ENCODE measurements around the gene KDM4C. TPM values are rescaled to one million over a fixed set of nuclear protein-coding genes. Genes with fewer than 3 reads are reported as not detected.

Gene KDM4C
- total RNA-seq, 1 experiment from 2014 or later: 61.1 TPM

DNA sequence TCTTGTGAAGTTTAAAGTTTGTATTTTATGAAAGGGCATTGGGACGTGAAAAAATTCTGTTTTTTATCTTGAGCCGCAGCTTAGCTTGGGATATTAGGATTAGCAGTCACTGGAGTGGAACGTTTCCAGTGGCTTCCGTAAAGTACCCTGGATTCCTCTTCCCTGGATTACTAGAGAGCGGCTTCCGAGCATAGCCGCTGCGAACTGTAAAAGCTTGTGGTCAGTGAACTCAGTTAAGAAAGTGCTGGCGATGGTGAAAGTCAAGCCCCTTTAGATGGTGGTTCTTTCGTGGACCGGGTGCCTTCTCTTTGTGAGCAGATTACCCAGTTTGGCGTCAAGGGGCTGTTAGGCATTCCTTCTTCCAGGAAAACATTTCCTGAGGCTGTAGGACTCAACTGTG is 168.1 kb downstream of the KDM4C start:
- H3K27me3 ChIP-seq (ENCODE audit: low read length): no peaks in the 10 kb centered on the region
- H3K79me2 ChIP-seq (ENCODE audit: low read length): peaks cover 51% of the 10 kb centered on the region
- no peak overlapping the region for H3K4me3 ChIP-seq (ENCODE audit: low read length)
- H3K4me2 ChIP-seq (ENCODE audit: low read depth, low read length, poor library complexity, severe bottlenecking): no peak overlapping the region
- no peak overlapping the region for H2AFZ ChIP-seq (ENCODE audit: low read length)
- H3K9ac ChIP-seq (ENCODE audit: low read length): no peak overlapping the region
- peaks cover 17% of the 10 kb centered on the region for H3K4me1 ChIP-seq (ENCODE audit: low read length)
- H4K20me1 ChIP-seq (ENCODE audit: insufficient read depth, low read depth, low read length): no peaks in the 10 kb centered on the region
- no peak overlapping the region for H3K27ac ChIP-seq (ENCODE audit: low read length)
- no peak for DNase-seq
- H3K9me2 ChIP-seq (replicated peaks; ENCODE audit: insufficient read depth, low read length): no peaks in the 10 kb centered on the region
- no peaks in the 10 kb centered on the region for H3K36me3 ChIP-seq (ENCODE audit: insufficient read depth, low read length)
- H3K9me3 ChIP-seq (ENCODE audit: low read length): no peaks in the 10 kb centered on the region

DNA sequence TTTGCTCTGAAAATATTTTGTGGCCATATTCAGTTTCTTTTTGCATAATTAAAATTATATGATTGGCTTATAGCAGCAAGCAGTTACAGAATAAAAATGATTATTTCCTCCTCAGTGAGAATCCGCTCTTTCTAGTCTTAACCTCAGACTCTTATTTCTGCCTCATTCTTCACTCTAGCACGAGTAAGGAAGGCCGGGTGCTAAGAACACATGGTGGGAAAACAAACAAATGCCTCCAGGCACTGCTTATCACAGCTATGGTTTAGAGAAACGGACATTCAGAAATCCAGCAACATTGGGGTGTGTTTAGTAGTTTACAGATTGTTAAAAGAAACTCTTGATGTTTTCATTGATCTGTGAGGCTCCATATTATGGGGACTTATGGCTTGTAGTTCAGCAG is 168.7 kb downstream of the KDM4C start:
- no peak overlapping the region for H3K4me3 ChIP-seq (ENCODE audit: low read length)
- H3K4me2 ChIP-seq (ENCODE audit: low read depth, low read length, poor library complexity, severe bottlenecking): no peak overlapping the region
- peaks cover 17% of the 10 kb centered on the region for H3K4me1 ChIP-seq (ENCODE audit: low read length)
- H3K9me3 ChIP-seq (ENCODE audit: low read length): no peaks in the 10 kb centered on the region
- H3K79me2 ChIP-seq (ENCODE audit: low read length): peaks cover 47% of the 10 kb centered on the region
- H3K36me3 ChIP-seq (ENCODE audit: insufficient read depth, low read length): no peaks in the 10 kb centered on the region
- DNase-seq: no peak
- no peak overlapping the region for H3K27ac ChIP-seq (ENCODE audit: low read length)
- no peaks in the 10 kb centered on the region for H3K9me2 ChIP-seq (replicated peaks; ENCODE audit: insufficient read depth, low read length)
- H2AFZ ChIP-seq (ENCODE audit: low read length): no peak overlapping the region
- no peaks in the 10 kb centered on the region for H4K20me1 ChIP-seq (ENCODE audit: insufficient read depth, low read depth, low read length)
- H3K9ac ChIP-seq (ENCODE audit: low read length): no peak overlapping the region
- no peaks in the 10 kb centered on the region for H3K27me3 ChIP-seq (ENCODE audit: low read length)

- no peak overlapping the region for H3K4me3 ChIP-seq (ENCODE audit: low read length)
- peaks cover 45% of the 10 kb centered on the region for H3K79me2 ChIP-seq (ENCODE audit: low read length)
- peaks cover 19% of the 10 kb centered on the region for H3K4me1 ChIP-seq (ENCODE audit: low read length)
- H2AFZ ChIP-seq (ENCODE audit: low read length): no peak overlapping the region
- no peaks in the 10 kb centered on the region for H3K36me3 ChIP-seq (ENCODE audit: insufficient read depth, low read length)
- no peak overlapping the region for H3K4me2 ChIP-seq (ENCODE audit: low read depth, low read length, poor library complexity, severe bottlenecking)
- H3K27ac ChIP-seq (ENCODE audit: low read length): no peak overlapping the region
- DNase-seq: no peak
- no peaks in the 10 kb centered on the region for H3K9me2 ChIP-seq (replicated peaks; ENCODE audit: insufficient read depth, low read length)
- H3K9me3 ChIP-seq (ENCODE audit: low read length): no peaks in the 10 kb centered on the region
- H4K20me1 ChIP-seq (ENCODE audit: insufficient read depth, low read depth, low read length): no peaks in the 10 kb centered on the region
- no peaks in the 10 kb centered on the region for H3K27me3 ChIP-seq (ENCODE audit: low read length)
- no peak overlapping the region for H3K9ac ChIP-seq (ENCODE audit: low read length)
Measured at GRCh38 chr9:6927838-6928237, 170.1 kb downstream of the KDM4C start.

DNA sequence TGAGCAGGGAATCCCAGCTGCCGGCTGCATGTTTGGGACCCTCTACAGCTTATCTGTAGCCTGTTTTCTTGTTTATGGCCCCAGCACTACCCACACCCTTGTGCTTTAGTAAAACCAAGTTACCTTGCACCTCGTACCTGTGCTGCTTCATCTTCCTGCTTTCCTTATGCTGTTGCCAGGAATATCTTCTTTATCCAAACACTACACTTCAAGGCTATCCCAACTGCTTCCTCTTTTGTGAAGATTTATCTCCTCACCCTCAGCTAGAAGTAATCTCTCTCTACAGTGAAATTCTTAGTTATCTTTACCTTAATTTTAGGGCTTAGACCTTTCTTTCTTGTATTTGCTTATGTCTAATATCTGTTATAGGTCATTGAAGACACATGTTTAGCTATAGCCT is 171.1 kb downstream of the KDM4C start:
- no peak overlapping the region for H2AFZ ChIP-seq (ENCODE audit: low read length)
- H3K4me2 ChIP-seq (ENCODE audit: low read depth, low read length, poor library complexity, severe bottlenecking): no peak overlapping the region
- no peaks in the 10 kb centered on the region for H4K20me1 ChIP-seq (ENCODE audit: insufficient read depth, low read depth, low read length)
- no peak for DNase-seq
- peaks cover 15% of the 10 kb centered on the region for H3K4me1 ChIP-seq (ENCODE audit: low read length)
- no peaks in the 10 kb centered on the region for H3K27me3 ChIP-seq (ENCODE audit: low read length)
- H3K9me3 ChIP-seq (ENCODE audit: low read length): no peaks in the 10 kb centered on the region
- no peak overlapping the region for H3K9ac ChIP-seq (ENCODE audit: low read length)
- no peak overlapping the region for H3K4me3 ChIP-seq (ENCODE audit: low read length)
- H3K79me2 ChIP-seq (ENCODE audit: low read length): peaks cover 45% of the 10 kb centered on the region
- no peaks in the 10 kb centered on the region for H3K9me2 ChIP-seq (replicated peaks; ENCODE audit: insufficient read depth, low read length)
- H3K36me3 ChIP-seq (ENCODE audit: insufficient read depth, low read length): no peaks in the 10 kb centered on the region
- H3K27ac ChIP-seq (ENCODE audit: low read length): no peak overlapping the region

DNA sequence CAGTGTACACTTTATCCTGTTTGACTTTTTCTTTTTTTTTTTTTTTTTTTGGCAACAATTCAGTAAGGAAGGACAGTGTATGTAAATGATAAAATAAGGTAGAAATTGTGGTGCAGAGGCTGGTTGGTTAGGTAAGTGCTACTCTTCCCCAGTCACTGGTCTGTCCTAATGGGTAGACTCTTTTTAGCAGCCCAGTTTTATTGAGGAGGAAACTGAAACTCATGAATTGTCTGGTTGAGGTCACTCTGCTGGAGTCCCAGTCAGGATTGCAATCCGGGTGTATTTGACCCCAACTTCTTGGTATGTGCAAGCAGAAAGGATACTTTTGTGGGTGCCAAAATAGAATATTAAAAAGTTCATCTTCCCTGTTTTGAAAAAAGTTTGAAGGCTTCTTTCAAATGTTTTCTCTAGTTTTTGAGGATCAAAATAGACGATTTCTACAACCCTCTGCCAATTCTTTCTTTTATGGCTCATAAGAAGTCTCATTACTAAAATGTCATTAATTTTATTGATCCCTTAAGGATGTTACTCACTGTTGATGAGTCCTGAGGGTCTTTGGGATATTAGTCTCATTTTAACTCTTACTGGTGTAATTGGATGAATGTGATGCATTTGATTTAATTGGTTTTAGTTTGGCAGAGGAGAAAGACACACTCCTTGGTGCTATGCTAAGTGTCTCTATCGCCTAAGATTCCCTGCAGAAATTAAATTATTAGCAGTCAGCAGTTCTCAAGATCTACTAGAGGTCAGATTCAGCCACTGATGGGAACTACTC is 171.9 kb downstream of the KDM4C start:
- no peaks in the 10 kb centered on the region for H3K36me3 ChIP-seq (ENCODE audit: insufficient read depth, low read length)
- H3K9me2 ChIP-seq (replicated peaks; ENCODE audit: insufficient read depth, low read length): no peaks in the 10 kb centered on the region
- H3K79me2 ChIP-seq (ENCODE audit: low read length): peaks cover 38% of the 10 kb centered on the region
- peaks cover 15% of the 10 kb centered on the region for H3K4me1 ChIP-seq (ENCODE audit: low read length)
- no peak overlapping the region for H3K4me2 ChIP-seq (ENCODE audit: low read depth, low read length, poor library complexity, severe bottlenecking)
- H3K27me3 ChIP-seq (ENCODE audit: low read length): no peaks in the 10 kb centered on the region
- H3K9me3 ChIP-seq (ENCODE audit: low read length): no peaks in the 10 kb centered on the region
- no peaks in the 10 kb centered on the region for H4K20me1 ChIP-seq (ENCODE audit: insufficient read depth, low read depth, low read length)
- H3K9ac ChIP-seq (ENCODE audit: low read length): no peak overlapping the region
- H3K4me3 ChIP-seq (ENCODE audit: low read length): no peak overlapping the region
- DNase-seq: no peak
- no peak overlapping the region for H3K27ac ChIP-seq (ENCODE audit: low read length)
- H2AFZ ChIP-seq (ENCODE audit: low read length): no peak overlapping the region

DNA sequence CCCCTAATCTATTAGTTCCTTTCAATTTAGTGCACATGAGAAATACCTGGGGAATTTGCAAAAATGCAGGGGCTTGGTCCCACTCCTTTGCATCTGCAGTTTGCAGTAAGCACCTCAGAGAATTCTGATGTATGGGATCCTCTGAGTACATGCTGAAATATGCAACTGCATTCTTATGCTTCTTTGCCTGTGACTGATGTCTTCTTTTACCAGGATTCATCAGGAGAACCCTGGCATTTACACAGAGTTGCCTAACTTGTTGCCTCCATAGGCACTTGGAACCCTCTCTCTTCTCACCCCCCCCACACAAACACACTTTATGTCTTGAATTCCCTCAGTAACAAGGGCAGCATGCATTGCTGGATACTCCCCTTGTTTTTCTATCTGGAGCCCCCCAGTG is 173.1 kb downstream of the KDM4C start:
- Histone ChIP-seq H3K9me2 (replicated peaks; ENCODE audit: insufficient read depth, low read length) (no peaks in the 10 kb centered on the region), H3K27me3 (ENCODE audit: low read length) (no peaks in the 10 kb centered on the region), H3K9ac (ENCODE audit: low read length) (no peak overlapping the region), H3K4me2 (ENCODE audit: low read depth, low read length, poor library complexity, severe bottlenecking) (no peak overlapping the region), H3K27ac (ENCODE audit: low read length) (no peak overlapping the region), H3K4me1 (ENCODE audit: low read length) (peaks cover 15% of the 10 kb centered on the region), H4K20me1 (ENCODE audit: insufficient read depth, low read depth, low read length) (no peaks in the 10 kb centered on the region), H3K36me3 (ENCODE audit: insufficient read depth, low read length) (no peaks in the 10 kb centered on the region), H3K9me3 (ENCODE audit: low read length) (no peaks in the 10 kb centered on the region), H3K4me3 (ENCODE audit: low read length) (no peak overlapping the region), H3K79me2 (ENCODE audit: low read length) (peaks cover 37% of the 10 kb centered on the region), H2AFZ (ENCODE audit: low read length) (no peak overlapping the region)
- no peak for DNase-seq

- Histone ChIP-seq H3K9me3 (ENCODE audit: low read length) (no peaks in the 10 kb centered on the region), H3K9me2 (replicated peaks; ENCODE audit: insufficient read depth, low read length) (no peaks in the 10 kb centered on the region), H3K9ac (ENCODE audit: low read length) (no peak overlapping the region), H2AFZ (ENCODE audit: low read length) (no peak overlapping the region), H3K27ac (ENCODE audit: low read length) (no peak overlapping the region), H3K4me2 (ENCODE audit: low read depth, low read length, poor library complexity, severe bottlenecking) (no peak overlapping the region), H3K27me3 (ENCODE audit: low read length) (no peaks in the 10 kb centered on the region), H4K20me1 (ENCODE audit: insufficient read depth, low read depth, low read length) (no peaks in the 10 kb centered on the region), H3K4me1 (ENCODE audit: low read length) (peaks cover 26% of the 10 kb centered on the region), H3K36me3 (ENCODE audit: insufficient read depth, low read length) (no peaks in the 10 kb centered on the region), H3K79me2 (ENCODE audit: low read length) (peaks cover 30% of the 10 kb centered on the region), H3K4me3 (ENCODE audit: low read length) (no peak overlapping the region)
- no peak for DNase-seq
Measured at GRCh38 chr9:6931913-6932312, 174.1 kb downstream of the KDM4C start.

- H3K27ac ChIP-seq (ENCODE audit: low read length): no peak overlapping the region
- H3K27me3 ChIP-seq (ENCODE audit: low read length): no peaks in the 10 kb centered on the region
- H3K4me1 ChIP-seq (ENCODE audit: low read length): peaks cover 23% of the 10 kb centered on the region
- H3K36me3 ChIP-seq (ENCODE audit: insufficient read depth, low read length): no peaks in the 10 kb centered on the region
- H3K4me3 ChIP-seq (ENCODE audit: low read length): no peak overlapping the region
- no peak for DNase-seq
- no peak overlapping the region for H2AFZ ChIP-seq (ENCODE audit: low read length)
- no peak overlapping the region for H3K9ac ChIP-seq (ENCODE audit: low read length)
- H4K20me1 ChIP-seq (ENCODE audit: insufficient read depth, low read depth, low read length): no peaks in the 10 kb centered on the region
- H3K9me2 ChIP-seq (replicated peaks; ENCODE audit: insufficient read depth, low read length): no peaks in the 10 kb centered on the region
- no peak overlapping the region for H3K4me2 ChIP-seq (ENCODE audit: low read depth, low read length, poor library complexity, severe bottlenecking)
- H3K9me3 ChIP-seq (ENCODE audit: low read length): no peaks in the 10 kb centered on the region
- H3K79me2 ChIP-seq (ENCODE audit: low read length): peaks cover 12% of the 10 kb centered on the region; the same call in 1 of the 2 replicates
Measured at GRCh38 chr9:6936103-6936502, 178.3 kb downstream of the KDM4C start.

Data from Karpas-422 (cell line).